GM23248 (cell line): Measurements from ENCODE around the gene TPST1. TPM values are rescaled to one million over a fixed set of nuclear protein-coding genes. Genes with fewer than 3 reads are reported as not detected.
"Not testable (repeated sequence)": the region's sequence is repeated elsewhere in the genome, so short reads cannot be mapped to it uniquely, and the experiment has no call there.

Experiments
- DNase-seq: peaks from one replicate; pipeline ENCODE4 v3.0.0-alpha.2; 2015
- H2AFZ ChIP-seq: fragments of 200-600 bp; sonication (generic); 2 replicates; pipeline ENCODE4 v1.6.1; 2016; ENCODE audit warnings: antibody characterized with exemption
- H3F3A ChIP-seq: fragments of 200-600 bp; sonication (generic); 2 replicates; pipeline ENCODE4 v1.6.1; 2016; ENCODE audit warnings: mild to moderate bottlenecking, antibody characterized with exemption, mixed run types; ENCODE audit not compliant: insufficient read depth
- H3K27ac ChIP-seq: fragments of 200-600 bp; sonication (generic); 2 replicates; pipeline ENCODE4 v1.5.1; 2016; ENCODE audit warnings: mild to moderate bottlenecking
- H3K27me3 ChIP-seq: fragments of 200-600 bp; sonication (generic); replicated peaks from 2 replicates; pipeline ENCODE4 v1.6.1; 2016; ENCODE audit warnings: mild to moderate bottlenecking; ENCODE audit not compliant: insufficient read depth
- H3K36me3 ChIP-seq: fragments of 200-600 bp; sonication (generic); 2 replicates; pipeline ENCODE4 v1.6.1; 2016; ENCODE audit warnings: low read depth, mild to moderate bottlenecking
- H3K4me1 ChIP-seq: fragments of 200-600 bp; sonication (generic); 2 replicates; pipeline ENCODE4 v1.6.1; 2016; ENCODE audit warnings: mild to moderate bottlenecking; ENCODE audit not compliant: insufficient read depth
- H3K4me2 ChIP-seq: fragments of 200-600 bp; sonication (generic); one replicate; pipeline ENCODE4 v1.6.1; 2016; ENCODE audit warnings: mild to moderate bottlenecking; ENCODE audit not compliant: unreplicated experiment
- H3K4me3 ChIP-seq: fragments of 200-600 bp; sonication (generic); 2 replicates; pipeline ENCODE4 v1.5.1; 2016; ENCODE audit warnings: mild to moderate bottlenecking
- H3K79me2 ChIP-seq: fragments of 200-600 bp; sonication (generic); 2 replicates; pipeline ENCODE4 v1.6.1; 2016; ENCODE audit warnings: mild to moderate bottlenecking; ENCODE audit not compliant: insufficient read depth
- H3K9ac ChIP-seq: fragments of 200-600 bp; sonication (generic); 2 replicates; pipeline ENCODE4 v1.6.1; 2016; ENCODE audit warnings: mild to moderate bottlenecking
- H3K9me2 ChIP-seq: fragments of 200-600 bp; sonication (generic); 2 replicates; pipeline ENCODE4 v1.6.1; 2016; ENCODE audit warnings: mixed run types, mild to moderate bottlenecking, moderate library complexity; ENCODE audit not compliant: insufficient read depth
- H3K9me3 ChIP-seq: fragments of 200-600 bp; sonication (generic); one replicate; pipeline ENCODE4 v1.6.1; 2017; ENCODE audit warnings: low read depth
- H4K20me1 ChIP-seq: fragments of 200-600 bp; sonication (generic); 2 replicates; pipeline ENCODE4 v1.6.0; 2016; ENCODE audit not compliant: insufficient read depth
- EZH2 ChIP-seq: fragments of 200-600 bp; sonication (generic); IDR thresholded peaks from 2 replicates; pipeline ENCODE4 v1.6.1; 2018; ENCODE audit warnings: antibody characterized with exemption, mild to moderate bottlenecking; ENCODE audit not compliant: insufficient read depth, poor library complexity, severe bottlenecking
- EZH2phosphoT487 ChIP-seq: fragments of 200-600 bp; sonication (generic); IDR thresholded peaks from 2 replicates; pipeline ENCODE4 v1.6.1; 2018; ENCODE audit warnings: antibody characterized with exemption, moderate library complexity, mild to moderate bottlenecking, low read depth; ENCODE audit not compliant: insufficient read depth
- WGBS, 2 experiments: methylation state at CpG; one replicate each; pipeline ENCODE4 v1.1.6; 2015 to 2017; ENCODE audit warnings: low lambda C conversion rate in 2 of 2, low coverage in 1 of 2; ENCODE audit errors: missing lambda C conversion rate in 2 of 2; 5-methylcytosine and 5-hydroxymethylcytosine counted together
- in situ Hi-C: fragments of 300-500 bp; cut with MboI; formaldehyde crosslinking; loops from 2 replicates; pipeline ENCODE4 v1.15.0; 2020
- polyA plus RNA-seq: library from polyadenylated mRNA; unstranded; fragments of >200 nt; fragmentation: Nextera tagmentation; extraction: Ambion mirVana; gene quantifications from 2 replicates; pipeline ENCODE4 v1.2.1, GENCODE V29; 2016
- total RNA-seq: library from RNA; depleted of rRNA; stranded (reverse); fragments of >200 nt; shearing (Covaris generic); gene quantifications from 2 replicates; pipeline ENCODE4 v1.2.3, GENCODE V29; 2014

Gene TPST1
- total and polyA plus RNA-seq, 2 experiments from 2014 or later, result 54.1 to 57.0 TPM

- peak; percentile 63 for DNase-seq
Observed at GRCh38 chr7:66221442-66221841, 16.3 kb downstream of the TPST1 start.

GRCh38 chr7:66227808-66228207, 22.7 kb downstream of the TPST1 start:
- Histone ChIP-seq H3K79me2 (peaks cover 94% of the 10 kb centered on the region), H3K4me3 (no peak overlapping the region), H3K9me3 (no peaks in the 10 kb centered on the region), H3K9me2 (no peaks in the 10 kb centered on the region), H3K36me3 (0 out of 2 replicates have a peak, but pooled peaks cover 1% of the 10 kb centered on the region), H3K27ac (no peak overlapping the region), H3K4me1 (no peaks in the 10 kb centered on the region), H2AFZ (no peak overlapping the region), H3K9ac (no peak overlapping the region), H3F3A (0 out of 2 replicates have a peak, but pooled peaks cover under 1% of the 10 kb centered on the region), H3K27me3 (no peaks in the 10 kb centered on the region), H4K20me1 (no peaks in the 10 kb centered on the region; the same call in 1 of the 2 replicates), H3K4me2 (no peak overlapping the region)
- no peak for TF ChIP-seq EZH2phosphoT487
- no peak for TF ChIP-seq EZH2
- WGBS, 2 experiments, result 100% methylated on average over 1 of the region's 1 CpG
- no peak for DNase-seq
- in situ Hi-C loops, result no loop called here

More at GRCh38 chr7:66221442-66221841, 16.3 kb downstream of the TPST1 start:
- TF ChIP-seq EZH2phosphoT487, result no peak
- TF ChIP-seq EZH2, result no peak
- H3K79me2 ChIP-seq, result peaks cover 99% of the 10 kb centered on the region
- H3K9me2 ChIP-seq, result no peaks in the 10 kb centered on the region
- 24 to 31% methylated on average over 3 of the region's 3 CpGs for WGBS, 2 experiments
- H3K27me3 ChIP-seq, result no peaks in the 10 kb centered on the region
- no peaks in the 10 kb centered on the region for H3K9me3 ChIP-seq
- no peaks in the 10 kb centered on the region for H3K36me3 ChIP-seq
- H3K9ac ChIP-seq, result peak overlapping the region; percentile 7; the same call in 1 of the 2 replicates
- H2AFZ ChIP-seq, result no peak overlapping the region; the same call in 1 of the 2 replicates
- H3F3A ChIP-seq, result peaks cover 9% of the 10 kb centered on the region; the same call in 1 of the 2 replicates
- H3K4me2 ChIP-seq, result peak overlapping the region; percentile 54
- H3K4me1 ChIP-seq, result peaks cover 13% of the 10 kb centered on the region
- peak overlapping the region; percentile 7; the same call in 1 of the 2 replicates for H3K4me3 ChIP-seq
- H3K27ac ChIP-seq, result 0 out of 2 replicates have a peak overlapping the region, but pooled peaks have one; percentile 6
- no peaks in the 10 kb centered on the region; the same call in 1 of the 2 replicates for H4K20me1 ChIP-seq
- in situ Hi-C loops, result no loop called here

- DNase-seq, H3K4me2 ChIP-seq, H2AFZ ChIP-seq, H3K9me3 ChIP-seq, H3F3A ChIP-seq, H3K9me2 ChIP-seq, H3K4me1 ChIP-seq, H4K20me1 ChIP-seq, H3K36me3 ChIP-seq, H3K27ac ChIP-seq, H3K27me3 ChIP-seq, in situ Hi-C loops, H3K9ac ChIP-seq, H3K4me3 ChIP-seq: not testable (repeated sequence)
- WGBS, 2 experiments, result 94% methylated on average over 21 to 24 of the region's 24 CpGs
- peaks cover 95% of the 10 kb centered on the region for H3K79me2 ChIP-seq
Observed at GRCh38 chr7:66231326-66232216, 26.4 kb downstream of the TPST1 start.

- H3F3A ChIP-seq, result 0 out of 2 replicates have a peak, but pooled peaks cover 8% of the 10 kb centered on the region
- no peak overlapping the region for H2AFZ ChIP-seq
- H3K9me2 ChIP-seq, result no peaks in the 10 kb centered on the region
- no peak overlapping the region for H3K27ac ChIP-seq
- peaks cover 95% of the 10 kb centered on the region for H3K79me2 ChIP-seq
- H3K9ac ChIP-seq, result no peak overlapping the region
- no peak for DNase-seq
- 0 out of 2 replicates have a peak, but pooled peaks cover 3% of the 10 kb centered on the region for H3K36me3 ChIP-seq
- TF ChIP-seq EZH2phosphoT487 (no peak), EZH2 (no peak)
- H3K4me3 ChIP-seq, result no peak overlapping the region
- in situ Hi-C loops, result no loop called here
- 86 to 91% methylated on average over 5 of the region's 5 CpGs for WGBS, 2 experiments
- peaks cover 23% of the 10 kb centered on the region for H3K4me1 ChIP-seq
- H3K4me2 ChIP-seq, result no peak overlapping the region
- H3K27me3 ChIP-seq, result no peaks in the 10 kb centered on the region
- H3K9me3 ChIP-seq, result no peaks in the 10 kb centered on the region
- H4K20me1 ChIP-seq, result no peaks in the 10 kb centered on the region
Observed at GRCh38 chr7:66233638-66234037, 28.5 kb downstream of the TPST1 start.
